K562 (cell line): ENCODE measurements around the gene EFHD2.

Experiments
- RNF219 ChIP-seq: fragments of 250-450 bp; sonication (Bioruptor Pico); IDR thresholded peaks from 2 replicates; pipeline ENCODE4 v1.5.0; 2022; ENCODE audit warnings: mild to moderate bottlenecking
- TRIM28 ChIP-seq: fragments of 450-650 bp; IDR thresholded peaks from 2 replicates; pipeline ENCODE4 v1.6.1; 2017
- YY1 ChIP-seq, 3 experiments: IDR thresholded peaks; 2 replicates each; pipeline ENCODE4 v1.6.1; 2011; ENCODE audit warnings: low read length in 2 of 3, mild to moderate bottlenecking in 2 of 3, moderate library complexity in 2 of 3, borderline replicate concordance in 1 of 3, control low read depth in 1 of 3, low read depth in 1 of 3; ENCODE audit not compliant: insufficient read depth in 3 of 3, insufficient replicate concordance in 2 of 3, control insufficient read depth in 1 of 3, insufficient read length in 1 of 3; ENCODE audit errors: extremely low read depth in 1 of 3

GRCh38 chr1:15430787-15431570 is 21.3 kb downstream of the EFHD2 start:
- no peak for TF ChIP-seq YY1 (IDR thresholded peaks at IDR 0.05; ENCODE audit: borderline replicate concordance in 1 of 3, control insufficient read depth in 1 of 3, extremely low read depth in 1 of 3, insufficient read depth in 3 of 3, insufficient read length in 1 of 3, insufficient replicate concordance in 2 of 3, low read depth in 1 of 3, low read length in 2 of 3)
- TF ChIP-seq RNF219 (CRISPR knock-in tag) = no peak
- TF ChIP-seq TRIM28 = no peak
